Measurements from ENCODE around the gene TTLL11.

TTLL11 gene

DNA sequence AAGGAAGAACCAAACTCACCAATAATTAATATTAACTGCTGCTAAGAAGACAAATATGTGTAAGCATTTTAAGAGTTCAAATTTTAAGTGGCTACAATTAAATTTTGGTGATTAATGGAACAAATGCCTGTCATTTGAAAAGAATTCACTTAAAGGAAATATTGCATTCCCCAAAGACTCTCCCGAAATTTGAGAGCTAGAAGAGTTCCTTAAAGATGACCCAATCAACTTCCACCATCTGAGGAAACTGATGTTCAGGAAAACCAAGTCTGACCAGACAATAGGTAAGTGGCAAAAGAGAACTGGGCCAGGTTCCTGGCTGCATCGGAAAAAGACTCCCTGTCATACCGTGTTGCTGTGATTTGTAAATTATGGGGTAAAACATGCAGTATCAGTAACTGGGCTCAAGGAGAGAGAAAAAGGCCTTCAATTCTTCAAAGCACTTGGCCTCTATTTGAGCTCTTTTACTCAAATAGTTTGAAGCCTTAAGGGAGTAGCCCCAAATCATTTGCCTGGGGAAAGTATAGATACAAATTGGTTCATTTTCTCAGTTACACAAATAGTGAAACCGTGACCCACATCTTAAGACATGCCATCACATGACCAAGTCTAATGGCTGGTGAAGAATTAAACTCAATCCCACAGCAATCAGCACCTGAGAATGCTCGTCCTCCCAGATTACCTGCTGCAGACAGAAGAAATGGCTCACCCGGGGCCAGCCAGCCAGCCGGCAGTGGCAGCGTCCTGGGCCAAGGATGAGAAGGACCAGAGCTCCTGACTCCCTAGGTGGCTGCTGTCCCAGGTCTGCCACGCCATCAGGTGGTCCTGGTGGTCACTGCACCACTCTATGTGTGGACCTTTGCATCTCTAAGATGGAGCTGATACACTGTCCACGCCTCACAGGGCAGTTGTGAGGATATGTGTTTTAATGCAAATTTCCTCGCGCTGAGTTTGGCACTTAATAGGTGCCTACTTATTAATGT is 162.9 kb downstream of the TTLL11 start:
- no peak for DNase-seq

DNA sequence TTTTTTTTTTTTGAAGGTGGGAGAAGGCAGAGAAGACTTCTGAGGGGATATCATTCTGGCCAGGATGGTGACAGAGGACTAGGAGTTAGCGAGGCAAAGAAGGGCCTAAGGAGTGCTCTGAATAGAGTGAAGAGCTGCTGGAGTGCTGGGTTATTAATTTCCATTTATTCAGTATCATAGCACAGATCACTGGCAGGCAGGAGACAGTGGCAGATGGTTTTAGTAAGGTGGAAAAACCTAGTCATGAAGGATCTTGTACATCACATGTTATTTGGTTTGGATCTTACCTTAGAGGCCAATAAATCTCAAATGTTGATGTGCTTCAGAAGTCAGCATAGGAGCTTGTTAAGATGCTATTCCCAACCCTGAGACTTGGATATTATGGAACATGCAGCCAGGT is 165.5 kb downstream of the TTLL11 start:
- no peak for DNase-seq

DNA sequence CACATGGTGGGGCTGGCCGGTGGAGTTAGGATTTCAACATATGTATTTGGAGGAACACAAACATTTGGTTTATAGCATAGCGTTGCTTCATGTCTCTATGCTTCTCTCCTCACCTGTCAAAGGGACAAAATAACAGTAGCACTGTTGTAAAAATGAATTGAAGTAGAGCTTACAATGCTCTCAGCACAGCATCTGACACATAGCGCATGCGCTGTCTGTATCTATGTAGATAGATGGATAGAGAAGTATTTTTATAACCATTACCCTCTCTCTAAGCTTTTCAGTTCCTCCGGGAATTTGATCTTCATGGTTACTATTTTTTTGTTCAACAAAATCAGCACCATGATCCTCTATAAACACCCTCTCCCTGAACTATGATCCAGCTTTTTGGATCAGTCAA is 166.0 kb downstream of the TTLL11 start:
- DNase-seq: no peak

DNA sequence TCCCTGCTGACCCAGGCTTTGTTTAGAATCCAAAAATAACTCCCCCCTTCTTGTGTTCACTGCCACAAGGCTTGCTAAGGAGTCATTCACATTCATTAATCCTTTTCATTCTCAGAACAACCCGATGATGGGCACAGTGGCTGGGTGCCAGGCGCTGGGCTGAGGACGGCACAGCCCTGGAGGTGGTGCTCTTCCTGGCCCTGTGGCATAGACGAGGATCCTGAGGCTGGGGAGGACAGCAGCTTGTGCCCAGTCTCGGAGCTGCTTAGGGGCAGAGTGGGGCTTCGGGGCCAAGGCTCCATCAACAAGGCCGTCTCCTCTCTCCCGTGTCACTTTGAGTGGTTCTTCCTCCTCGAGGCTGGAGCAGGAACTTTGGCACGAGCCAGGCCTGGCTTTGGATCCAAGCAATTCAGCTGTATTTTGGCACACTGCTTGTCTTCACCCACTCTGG is 166.7 kb downstream of the TTLL11 start:
- DNase-seq: no peak

DNA sequence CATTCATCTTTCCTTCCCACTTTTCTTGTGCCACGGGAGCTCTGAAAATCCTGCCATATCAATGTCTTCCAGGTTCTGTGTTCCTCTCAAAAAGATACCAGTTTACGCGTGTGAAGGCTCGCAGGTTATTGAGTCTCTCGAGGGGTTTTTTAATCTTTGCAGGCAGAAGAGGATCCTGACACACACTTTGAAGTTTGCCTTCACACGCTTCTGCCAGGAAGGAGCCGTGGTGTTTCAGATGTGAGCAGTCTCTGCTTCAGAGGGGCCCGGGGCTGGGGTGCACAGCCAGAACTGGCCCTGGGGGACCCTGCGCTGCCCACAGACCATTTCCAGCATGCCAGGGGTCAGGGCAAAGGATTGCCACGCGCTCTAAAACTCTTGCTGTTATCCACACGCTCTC is 167.2 kb downstream of the TTLL11 start:
- no peak for DNase-seq

DNA sequence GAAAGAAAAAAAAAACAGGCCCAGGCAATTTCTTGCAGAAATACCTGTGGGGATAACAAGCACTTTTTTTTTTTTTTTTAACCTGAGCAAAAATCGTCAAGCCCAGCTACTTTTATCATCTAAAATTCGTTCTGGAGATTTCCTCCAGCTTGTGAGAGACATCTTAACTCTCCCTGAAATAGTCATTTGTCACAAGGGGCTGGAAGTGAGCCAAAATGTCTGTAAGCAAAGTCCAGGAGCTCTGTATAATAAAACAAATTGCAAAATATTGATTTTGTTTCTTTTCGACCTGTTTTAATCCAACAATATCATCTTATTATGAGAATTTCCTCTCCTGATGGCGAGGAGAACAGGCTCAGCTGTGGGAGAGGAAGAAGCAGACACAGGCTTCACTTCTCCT is 168.4 kb downstream of the TTLL11 start:
- no peak for DNase-seq

DNA sequence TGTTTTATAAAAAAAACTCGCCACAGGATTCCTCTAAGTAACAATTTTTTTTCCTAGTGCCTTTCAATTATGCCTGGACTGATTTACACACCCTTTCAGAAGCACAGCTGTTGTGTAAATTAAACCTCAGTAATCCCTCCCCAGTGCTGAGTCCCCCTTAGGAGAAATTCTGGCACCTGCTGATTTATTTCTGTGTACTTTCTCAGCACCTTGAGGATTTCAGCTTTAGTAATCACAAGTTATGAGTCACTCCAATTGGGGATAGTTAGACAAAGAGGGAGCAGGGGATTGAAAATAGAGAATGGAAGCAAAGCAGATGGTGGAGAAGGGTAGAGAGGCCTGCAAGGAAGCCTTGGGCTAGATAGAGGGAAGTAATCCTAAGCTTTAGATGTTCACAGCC is 171.7 kb downstream of the TTLL11 start:
- no peak for DNase-seq

DNA sequence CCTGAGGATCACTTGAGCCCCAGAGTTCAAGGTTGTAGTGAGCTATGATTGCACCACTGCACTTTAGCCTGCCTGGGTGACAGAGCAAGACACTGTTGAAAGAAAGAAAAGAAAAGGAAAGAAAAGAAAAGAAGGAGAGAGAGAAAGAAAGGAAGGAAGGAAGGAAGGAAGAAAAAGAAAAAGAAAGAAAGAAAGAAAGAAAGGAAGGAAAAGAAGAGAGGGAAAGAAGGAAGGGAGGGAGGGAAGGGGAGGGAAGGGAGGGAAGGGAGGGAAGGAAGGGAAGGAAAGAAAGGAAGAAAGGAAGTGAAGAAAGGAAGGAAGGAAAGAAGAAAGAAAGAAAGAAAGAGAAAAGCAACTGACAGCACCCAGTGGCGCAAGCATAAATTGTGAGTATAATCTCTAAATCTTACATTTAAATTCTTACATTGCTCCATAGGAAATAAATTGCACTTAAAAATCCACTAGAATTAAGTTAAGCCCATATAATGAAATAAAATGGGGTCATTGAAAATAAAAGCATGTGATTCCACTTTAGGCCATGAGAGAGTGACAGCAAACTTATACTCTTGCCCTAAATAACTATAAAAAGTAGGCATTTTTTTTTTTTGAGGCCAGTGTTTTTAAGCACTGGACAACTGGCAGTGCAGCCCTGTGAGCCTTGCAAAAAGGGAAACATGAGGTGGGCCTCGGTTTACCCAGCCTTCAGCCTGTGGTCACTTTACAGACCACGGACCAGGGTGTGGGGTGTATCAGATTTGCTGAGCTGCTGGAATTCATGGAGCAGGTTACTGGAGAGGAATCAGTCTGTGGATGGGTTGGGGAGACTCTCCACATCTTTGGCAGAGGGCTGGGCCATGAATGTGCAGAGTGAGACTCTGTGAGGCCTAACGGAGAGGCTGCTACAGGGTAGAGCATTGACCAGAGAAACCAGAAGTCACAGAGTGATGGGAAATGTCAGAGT is 175.5 kb downstream of the TTLL11 start:
- DNase-seq: no peak

DNA sequence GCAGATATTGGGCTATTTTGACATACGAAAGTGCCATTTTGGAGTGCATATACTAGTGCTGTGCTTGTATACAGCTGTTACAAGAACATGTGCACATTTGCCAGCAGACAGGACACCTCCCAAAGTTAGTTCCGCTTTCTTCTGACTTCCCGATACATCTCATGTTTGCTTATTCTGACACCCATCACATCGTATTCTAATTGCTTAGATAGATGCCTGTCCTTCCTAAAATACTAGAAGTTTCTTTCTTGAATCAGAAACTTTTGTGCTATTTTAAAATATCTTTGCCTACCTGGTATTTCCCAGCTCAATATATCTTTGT is 177.8 kb downstream of the TTLL11 start:
- DNase-seq: no peak

DNA sequence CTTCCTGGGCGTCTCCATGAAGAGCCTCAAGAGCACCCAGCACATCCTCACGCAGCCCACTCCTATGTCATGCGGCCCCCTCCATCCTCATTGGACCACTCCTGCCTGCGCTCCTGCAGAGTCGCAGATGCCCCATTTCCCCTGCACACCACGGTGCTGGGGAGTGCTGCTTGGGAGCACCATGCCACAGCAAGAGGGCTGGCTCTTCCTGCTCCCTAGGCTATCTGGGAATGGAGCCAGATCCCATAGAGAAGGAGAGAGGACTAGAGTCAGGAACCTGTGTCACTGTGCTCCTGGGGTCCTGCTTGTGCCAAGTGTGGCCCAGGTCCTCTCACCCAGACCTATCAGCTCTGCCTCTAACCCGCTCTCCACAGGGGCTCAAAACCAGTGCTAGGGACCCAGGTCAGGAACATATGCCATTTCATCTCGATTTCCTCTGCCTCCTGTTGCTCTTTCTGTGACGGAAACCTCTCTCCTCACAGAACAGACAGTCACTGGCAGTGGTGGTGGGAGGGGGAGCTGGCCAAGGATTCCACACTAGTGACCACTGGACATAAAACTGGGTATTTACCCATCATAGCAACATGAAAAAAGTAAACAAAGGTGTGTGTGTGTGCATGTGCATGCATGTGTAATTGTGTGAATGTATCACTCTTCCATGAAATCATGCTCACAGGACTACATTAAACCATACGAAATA is 178.4 kb downstream of the TTLL11 start:
- DNase-seq: no peak

DNA sequence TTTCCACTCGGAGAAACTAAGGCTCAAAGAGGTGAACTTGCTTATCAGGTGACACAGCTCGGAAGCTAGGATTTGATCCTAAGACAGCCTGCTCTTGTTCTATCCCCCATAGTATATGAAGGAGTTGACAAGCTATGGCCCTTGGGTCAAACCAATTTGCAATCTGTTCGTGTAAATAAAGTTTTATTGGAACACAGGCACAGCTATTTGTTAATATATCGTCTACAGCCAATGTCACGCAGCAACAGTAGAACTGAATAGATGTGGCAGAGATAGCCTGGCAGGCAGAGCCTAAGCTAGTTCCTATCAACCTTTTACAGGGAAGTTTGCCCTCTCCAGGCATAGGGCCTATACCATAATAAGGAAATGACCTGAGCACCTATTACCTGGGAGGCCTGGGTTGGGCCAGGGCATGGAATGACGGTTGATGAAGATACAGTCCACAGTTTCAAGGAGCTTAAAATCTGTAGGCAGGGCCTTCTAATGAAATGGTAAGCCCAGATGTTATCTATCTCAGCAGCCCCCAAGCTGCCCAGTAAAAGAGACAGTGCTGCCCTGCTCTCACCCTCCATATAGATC is 179.0 kb downstream of the TTLL11 start:
- DNase-seq: no peak

DNA sequence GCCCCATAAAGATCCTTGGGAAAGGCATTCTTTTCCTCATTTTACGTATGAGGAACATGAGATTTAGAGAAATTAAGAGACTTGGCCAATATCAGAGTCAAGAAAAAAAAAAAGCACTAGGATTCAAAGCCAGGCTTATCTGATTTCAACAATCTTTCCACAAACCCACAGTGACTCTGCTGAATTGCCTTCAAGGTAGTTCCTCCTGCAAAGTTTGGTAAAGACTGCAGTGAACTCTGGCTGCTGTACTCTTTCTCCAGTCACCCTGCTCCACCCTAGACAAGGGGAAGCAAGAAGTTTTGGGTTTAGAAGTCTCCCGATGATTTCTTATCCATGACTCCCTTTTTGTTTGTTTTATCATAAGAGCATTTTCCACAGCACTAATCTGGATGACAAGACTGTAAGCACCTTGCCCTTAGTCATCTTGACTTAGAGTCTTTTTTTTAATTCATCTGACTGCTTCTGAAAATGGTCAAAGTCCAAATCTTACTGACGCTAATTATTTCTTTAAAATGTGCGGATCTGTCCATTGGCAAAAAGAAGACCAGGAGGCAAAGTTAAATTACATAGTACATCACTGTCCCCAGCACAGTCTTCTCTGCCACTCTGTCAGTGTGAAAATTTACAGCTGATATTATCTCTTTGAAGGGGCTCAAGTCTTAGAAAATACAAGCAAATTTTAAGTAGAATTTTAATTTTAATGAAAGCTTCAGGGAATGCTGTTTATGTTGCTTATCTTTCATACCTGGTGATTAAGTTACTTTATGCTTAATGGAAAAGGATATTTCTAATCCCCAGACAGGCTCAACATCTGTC is 180.1 kb downstream of the TTLL11 start:
- no peak for DNase-seq

DNA sequence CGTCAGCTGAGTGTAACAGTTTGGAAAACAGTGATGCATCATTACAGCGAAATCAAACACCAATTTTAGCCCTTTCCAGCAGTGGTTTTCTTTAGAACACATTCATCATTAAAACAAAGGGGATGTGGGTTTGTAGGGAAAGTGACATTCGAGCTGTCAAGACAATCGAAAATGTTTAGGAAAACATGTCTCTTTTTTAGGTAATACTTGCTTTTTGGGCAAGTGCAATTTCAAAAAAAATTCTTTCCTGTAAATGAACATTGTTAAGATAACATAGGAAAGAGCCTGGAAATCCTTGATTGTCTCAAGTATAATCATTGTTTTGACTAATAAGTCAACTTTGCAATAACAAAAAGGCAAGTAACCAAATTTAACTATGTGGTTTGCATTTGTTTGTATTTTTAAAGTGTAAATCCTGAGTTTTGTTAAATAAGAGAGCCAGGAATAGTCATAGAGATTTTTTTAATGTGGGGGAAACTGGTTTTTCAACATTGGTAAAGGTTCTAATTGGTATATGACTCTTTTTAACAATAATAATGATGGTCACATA is 182.5 kb downstream of the TTLL11 start:
- no peak for DNase-seq

DNA sequence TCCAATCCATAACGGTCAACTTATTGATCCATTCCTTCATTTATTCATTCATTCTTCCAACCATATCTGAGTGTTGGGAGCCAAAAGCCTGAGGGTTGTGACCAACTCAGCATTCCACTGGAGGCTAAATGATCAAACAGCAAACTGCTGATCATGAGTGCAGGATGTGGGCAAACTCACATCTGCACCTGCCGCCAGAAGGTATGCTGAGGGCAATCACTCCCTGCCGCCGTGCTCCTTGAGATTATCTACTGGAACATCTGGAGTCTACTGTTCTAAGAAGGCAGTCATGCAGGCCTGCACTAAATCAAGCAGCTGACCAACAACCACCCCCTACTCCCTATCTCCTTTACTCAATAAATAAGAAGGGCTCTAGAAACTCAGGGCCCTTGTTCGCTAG is 184.0 kb downstream of the TTLL11 start:
- DNase-seq: no peak

DNA sequence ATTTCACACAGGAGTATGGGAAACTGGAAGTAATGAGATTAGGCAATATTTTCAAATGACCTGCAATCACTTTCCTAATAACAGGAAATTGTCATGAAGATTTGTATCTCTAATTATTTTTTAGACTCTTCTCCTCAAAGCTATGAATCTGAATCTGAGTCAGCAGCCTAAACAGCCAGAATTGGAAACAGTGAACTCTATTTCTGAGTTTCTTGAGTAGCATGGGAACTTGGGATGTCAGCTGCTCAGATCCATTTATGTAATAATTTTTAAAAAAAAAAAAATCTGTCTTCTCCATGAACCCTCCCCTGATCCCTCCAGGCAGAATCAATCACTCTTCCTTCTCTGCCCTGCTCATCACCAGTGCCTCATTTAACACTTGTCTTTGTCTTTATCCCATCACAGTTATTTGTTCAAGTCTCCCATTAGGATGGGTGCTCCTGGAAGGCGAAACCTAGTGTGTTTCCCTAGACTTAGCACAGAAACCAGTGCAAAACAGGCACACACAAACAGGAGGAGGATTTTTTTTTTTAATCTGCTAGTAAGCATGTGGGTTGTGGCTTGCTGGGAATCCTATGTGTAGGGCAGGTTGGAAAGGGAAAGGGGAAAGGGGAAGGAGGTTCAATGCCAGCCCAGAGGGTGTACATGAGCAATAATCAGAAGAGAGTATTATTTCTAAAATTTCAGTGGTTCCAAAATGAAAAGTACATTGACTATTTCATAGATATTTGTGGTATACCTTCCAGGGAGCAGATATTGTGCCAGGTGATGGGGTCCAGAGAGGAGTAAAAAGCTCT is 186.8 kb downstream of the TTLL11 start:
- DNase-seq: no peak

DNA sequence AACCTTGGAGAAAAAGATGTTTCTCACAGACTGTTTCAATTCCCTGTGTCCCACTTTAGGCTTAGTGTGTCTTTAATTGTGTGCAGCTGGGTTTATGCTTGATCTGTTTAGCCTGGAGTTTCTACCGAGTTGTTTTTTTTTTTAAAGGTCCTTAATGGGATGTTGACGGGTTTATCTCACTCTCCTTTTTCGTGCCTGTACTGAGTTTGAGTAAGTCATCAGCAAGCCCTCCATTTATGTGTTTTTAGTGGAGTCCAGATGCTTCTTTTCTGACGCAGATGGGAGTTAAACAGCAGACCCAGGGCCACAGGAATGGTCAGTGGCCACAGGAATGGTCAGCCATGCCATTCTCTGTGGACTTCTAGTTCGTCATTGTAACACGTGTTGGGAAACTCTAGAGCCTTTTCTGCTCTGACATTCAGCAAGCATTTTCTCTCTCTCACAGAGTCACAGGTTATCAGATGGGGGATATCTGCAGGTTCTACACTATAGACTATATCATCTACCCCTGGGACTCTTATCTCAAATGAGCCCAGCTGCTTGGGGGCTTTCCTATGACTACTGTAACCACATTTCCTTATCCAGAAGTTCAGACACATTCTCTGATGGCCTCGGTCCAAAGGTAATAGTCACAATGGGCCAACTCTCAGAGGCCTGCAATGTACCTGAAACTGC is 190.5 kb downstream of the TTLL11 start:
- no peak for DNase-seq

DNA sequence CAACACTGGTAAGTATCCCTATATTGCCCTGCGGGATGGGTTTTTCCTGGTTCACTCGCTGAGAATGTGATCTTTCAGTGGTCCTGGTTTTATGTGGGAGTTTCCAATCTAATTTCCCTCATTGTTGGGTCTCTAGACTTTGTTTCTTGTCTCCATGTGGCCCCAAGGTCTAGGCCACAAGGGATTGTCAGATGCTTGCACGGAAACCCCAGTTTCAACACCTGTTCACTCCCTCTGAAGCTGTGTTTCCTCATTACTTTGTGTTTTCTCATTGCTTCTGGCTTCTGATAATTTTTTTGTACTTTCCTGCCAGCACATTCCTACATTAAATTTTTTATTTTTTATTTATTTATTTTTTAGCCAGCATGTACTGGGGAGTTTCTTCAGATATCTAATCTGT is 191.5 kb downstream of the TTLL11 start:
- no peak for DNase-seq

DNA sequence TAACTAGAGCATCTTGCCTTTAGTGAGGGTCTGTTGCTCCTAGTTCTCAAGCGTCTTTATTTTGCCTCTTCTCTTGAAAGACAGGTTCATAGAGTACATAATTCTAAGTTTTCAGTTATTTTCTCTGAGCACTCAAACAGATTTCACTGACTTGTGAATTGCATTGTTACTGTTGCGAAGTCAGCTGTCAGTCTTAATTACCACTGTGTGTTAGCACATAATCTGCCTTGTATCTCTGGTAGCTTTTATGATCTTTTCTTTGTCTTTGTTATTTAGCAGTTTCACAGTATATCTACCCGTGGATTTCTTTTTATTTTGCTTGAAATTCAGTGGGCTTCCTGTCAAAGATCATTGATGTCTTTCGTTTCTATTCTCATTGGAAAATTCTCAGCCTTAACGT is 192.9 kb downstream of the TTLL11 start:
- DNase-seq: no peak

DNA sequence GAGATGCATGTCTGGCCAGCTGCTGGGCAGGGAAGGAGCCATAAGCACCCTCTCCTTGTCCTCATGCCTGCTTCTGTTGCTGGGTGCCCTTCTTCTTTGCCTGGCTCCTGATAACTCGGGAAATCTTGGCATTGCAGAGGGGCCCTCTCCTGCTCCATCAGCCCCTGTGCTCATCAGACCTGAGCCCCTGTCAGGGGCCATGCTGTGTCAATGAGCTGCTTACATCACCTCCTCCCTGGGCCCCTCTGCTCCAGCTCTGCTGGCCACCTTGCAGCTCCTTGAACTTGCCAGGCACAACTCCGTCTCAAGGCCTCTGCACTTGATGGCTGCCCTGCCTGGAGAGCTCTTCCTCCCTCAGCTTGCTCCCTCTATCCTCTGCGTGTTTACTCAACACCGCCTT is 194.3 kb downstream of the TTLL11 start:
- no peak for DNase-seq

DNA sequence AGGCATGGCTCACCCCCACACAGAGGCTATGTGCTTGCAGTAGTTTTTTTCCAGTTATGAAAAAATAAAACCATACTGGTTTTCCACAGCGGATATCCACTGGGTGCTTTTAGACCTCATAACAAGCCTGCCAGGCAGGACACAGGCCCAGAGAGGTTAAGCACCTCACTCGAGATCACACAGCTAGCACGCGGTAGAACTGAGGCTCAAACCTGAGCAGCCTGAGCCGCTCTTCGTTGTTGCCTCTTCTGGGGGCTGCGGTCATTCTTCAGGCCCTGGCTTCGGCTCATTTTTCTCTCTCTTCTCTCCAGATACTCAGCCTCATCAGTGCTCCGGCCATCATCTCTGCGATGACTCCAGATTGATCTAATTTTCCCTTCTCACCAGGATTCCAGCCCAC is 196.0 kb downstream of the TTLL11 start:
- DNase-seq: no peak
